BJ (cell line): Measurements from ENCODE around the gene RTEL1. TPM values are rescaled to one million over a fixed set of nuclear protein-coding genes. Genes with fewer than 3 reads are reported as not detected.

Source experiments
- CTCF ChIA-PET: fragments of 350-600 bp; formaldehyde crosslinking; extraction: SDS; loops from one replicate; lab custom pipeline; 2021; ENCODE audit warnings: antibody characterized with exemption, inconsistent platforms; lab: Yijun Ruan, JAX
- POLR2A ChIA-PET: fragments of 300-600 bp; sonication (Branson Sonifier 250); formaldehyde crosslinking; extraction: SDS; loops from one replicate; lab custom pipeline; 2021; ENCODE audit warnings: antibody characterized with exemption; lab: Charles Lee
- DNase-seq: peaks from one replicate; pipeline ENCODE4 v3.0.0-alpha.2; 2011; ENCODE audit warnings: low read depth
- H3K27me3 ChIP-seq: 2 replicates; pipeline ENCODE4 v1.6.0; 2011; ENCODE audit warnings: low read length; ENCODE audit not compliant: control insufficient read depth, insufficient read depth
- H3K36me3 ChIP-seq: 2 replicates; pipeline ENCODE4 v1.5.1; 2011; ENCODE audit warnings: low read length; ENCODE audit not compliant: control insufficient read depth, insufficient read depth
- H3K4me3 ChIP-seq: 2 replicates; pipeline ENCODE4 v1.5.1; 2011; ENCODE audit warnings: low read depth, mild to moderate bottlenecking, control low read depth, low read length
- polyA plus RNA-seq: library from polyadenylated mRNA; depleted of rRNA; stranded (reverse); fragments of >200 nt; gene quantifications from 2 replicates; pipeline ENCODE4 v1.2.3, GENCODE V29; 2011
- TF ChIP-seq, protein P1 (sequence below): IDR thresholded peaks from 2 replicates; pipeline ENCODE4 v1.5.1; 2011; ENCODE audit warnings: low read depth, mild to moderate bottlenecking, control low read depth, inconsistent platforms, low read length, moderate library complexity; ENCODE audit not compliant: insufficient read depth

RTEL1 gene
- polyA plus RNA-seq, 1 experiment: 18.3 TPM

DNA sequence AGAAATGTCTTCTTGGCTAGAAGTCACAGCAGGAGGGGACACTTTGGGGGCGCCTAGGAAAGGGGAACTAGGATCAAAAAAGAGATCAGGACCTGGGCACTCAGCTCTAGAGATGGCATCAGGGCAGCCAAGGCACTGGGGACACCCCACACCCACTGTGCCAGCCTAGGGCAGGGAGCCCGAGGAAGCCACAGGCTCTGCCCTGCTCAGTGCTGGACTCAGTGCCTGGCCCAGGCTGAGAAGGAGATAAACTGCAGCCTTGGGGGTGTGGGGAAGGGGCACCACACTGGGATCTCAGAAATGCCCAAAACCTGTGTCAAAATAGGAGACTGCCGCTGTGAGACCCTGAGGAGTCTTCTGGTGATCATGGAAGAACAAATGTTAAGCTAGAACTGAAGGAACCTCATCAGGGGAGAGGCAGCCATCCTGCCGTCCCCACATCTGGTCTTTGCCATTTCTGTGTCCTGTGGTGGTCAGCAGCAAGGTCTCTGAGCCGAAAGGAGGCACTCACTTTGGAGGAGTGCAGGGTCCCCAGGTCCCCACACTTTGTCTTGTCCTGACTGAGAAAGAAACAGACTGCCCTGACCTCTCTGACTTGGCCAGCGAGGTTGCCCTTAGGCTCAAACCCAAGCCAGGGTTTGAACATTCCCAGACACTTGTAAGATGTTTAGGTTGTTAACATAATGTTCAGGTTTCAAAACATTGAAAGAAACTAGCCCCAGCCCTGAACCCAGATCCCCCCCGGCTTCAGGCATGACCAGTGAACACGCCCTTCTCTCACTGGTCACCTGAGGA lies 47.3 kb downstream of the RTEL1 start:
- H3K36me3 ChIP-seq: peaks cover 27% of the 10 kb centered on the region
- TF ChIP-seq, protein P1, sequence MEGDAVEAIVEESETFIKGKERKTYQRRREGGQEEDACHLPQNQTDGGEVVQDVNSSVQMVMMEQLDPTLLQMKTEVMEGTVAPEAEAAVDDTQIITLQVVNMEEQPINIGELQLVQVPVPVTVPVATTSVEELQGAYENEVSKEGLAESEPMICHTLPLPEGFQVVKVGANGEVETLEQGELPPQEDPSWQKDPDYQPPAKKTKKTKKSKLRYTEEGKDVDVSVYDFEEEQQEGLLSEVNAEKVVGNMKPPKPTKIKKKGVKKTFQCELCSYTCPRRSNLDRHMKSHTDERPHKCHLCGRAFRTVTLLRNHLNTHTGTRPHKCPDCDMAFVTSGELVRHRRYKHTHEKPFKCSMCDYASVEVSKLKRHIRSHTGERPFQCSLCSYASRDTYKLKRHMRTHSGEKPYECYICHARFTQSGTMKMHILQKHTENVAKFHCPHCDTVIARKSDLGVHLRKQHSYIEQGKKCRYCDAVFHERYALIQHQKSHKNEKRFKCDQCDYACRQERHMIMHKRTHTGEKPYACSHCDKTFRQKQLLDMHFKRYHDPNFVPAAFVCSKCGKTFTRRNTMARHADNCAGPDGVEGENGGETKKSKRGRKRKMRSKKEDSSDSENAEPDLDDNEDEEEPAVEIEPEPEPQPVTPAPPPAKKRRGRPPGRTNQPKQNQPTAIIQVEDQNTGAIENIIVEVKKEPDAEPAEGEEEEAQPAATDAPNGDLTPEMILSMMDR: no peak
- POLR2A ChIA-PET: no interaction called here
- no peaks in the 10 kb centered on the region for H3K27me3 ChIP-seq
- CTCF ChIA-PET: no interaction called here
- H3K4me3 ChIP-seq: no peak overlapping the region
- no peak for DNase-seq

GRCh38 chr20:63706027-63706695 lies 48.0 kb downstream of the RTEL1 start:
- POLR2A ChIA-PET: no interaction called here

DNA sequence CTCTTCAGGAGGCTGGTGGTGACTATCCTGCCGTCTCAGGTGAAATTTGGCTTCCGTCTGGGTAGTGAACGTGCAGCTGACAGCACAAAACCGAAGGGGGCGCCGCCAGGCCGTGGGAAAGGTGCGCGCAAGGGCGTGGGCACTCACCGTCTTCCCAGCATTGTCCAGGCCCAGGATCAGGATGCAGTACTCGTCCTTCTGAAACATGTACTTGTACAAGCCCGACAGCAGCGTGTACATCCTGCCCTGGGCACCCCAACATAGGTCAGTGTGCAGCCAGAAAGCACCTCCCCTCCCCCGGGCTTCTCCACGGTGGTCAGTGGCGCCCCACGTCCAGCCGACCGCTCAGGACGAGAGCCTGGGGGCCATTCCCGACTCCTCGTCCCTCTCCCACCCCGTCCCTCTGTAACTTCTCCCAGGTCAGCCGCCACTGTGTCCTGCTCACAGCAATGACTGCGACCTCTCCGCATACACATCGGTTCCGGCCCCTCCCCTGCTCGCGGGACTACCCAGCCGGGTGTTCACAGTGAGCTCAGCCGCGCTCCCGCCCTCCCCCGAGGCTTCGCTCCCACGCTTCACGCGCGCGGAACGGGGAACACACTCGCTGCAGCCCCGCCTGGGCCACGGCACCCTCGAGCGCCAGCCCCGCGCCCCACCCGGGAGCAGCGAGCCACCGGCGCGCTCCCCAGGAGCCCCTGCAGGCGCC lies 48.9 kb downstream of the RTEL1 start:
- ChIA-PET CTCF (interaction anchor here (0.9 to 1.2 kb wide), 2 partner anchors 8 to 10 kb away, joined by 3 to 4 read pairs; no protein-coding TSS in a partner anchor), POLR2A (interaction anchor here (0.7 to 1.1 kb wide), 2 partner anchors 8 to 10 kb away, joined by 3 to 6 read pairs; no protein-coding TSS in a partner anchor)
- Histone ChIP-seq H3K36me3 (peaks cover 27% of the 10 kb centered on the region), H3K4me3 (peak overlapping the region; percentile 88), H3K27me3 (no peaks in the 10 kb centered on the region)
- DNase-seq: no peak
- TF ChIP-seq, protein P1: peak; percentile 28; the same call in 1 of the 2 replicates

More at GRCh38 chr20:63706027-63706695, 48.0 kb downstream of the RTEL1 start:
- peak overlapping the region; percentile 88 for H3K4me3 ChIP-seq
- TF ChIP-seq, protein P1: no peak
- CTCF ChIA-PET: no interaction called here
- DNase-seq: no peak
- no peaks in the 10 kb centered on the region for H3K27me3 ChIP-seq
- H3K36me3 ChIP-seq: peaks cover 26% of the 10 kb centered on the region

GRCh38 chr20:63707558-63708300 lies 49.6 kb downstream of the RTEL1 start, which contains the start of the genes ARFRP1 and ZGPAT:
Gene ARFRP1, minus strand, starts transcription at chr20:63707976. Its CDS starts 885 bp downstream, at chr20:63707091.
Gene ZGPAT, plus strand, starts transcription at chr20:63708039. Its CDS starts 542 bp downstream, at chr20:63708581.
- POLR2A ChIA-PET: interaction anchor here (0.6 to 1.1 kb wide), 2 partner anchors 9 to 512 kb away, joined by 3 to 6 read pairs; no protein-coding TSS in a partner anchor
- CTCF ChIA-PET: interaction anchor here (0.9 to 1.5 kb wide), 4 partner anchors 9 to 78 kb away, joined by 3 to 5 read pairs (median 4); no protein-coding TSS in a partner anchor
- Histone ChIP-seq H3K4me3 (peak within 1 kb of the TSS; percentile 88), H3K27me3 (no peaks in the 10 kb centered on the region), H3K36me3 (peaks cover 28% of the 10 kb centered on the region)
- TF ChIP-seq, protein P1: no peak
- no peak for DNase-seq
